Islet precursor cell (in vitro differentiated cells): Measurements from ENCODE around the gene KAZALD1.

Experiments used
- DNase-seq: peaks from one replicate; pipeline ENCODE4 v3.0.0-alpha.2; 2018

The KAZALD1 gene

DNA sequence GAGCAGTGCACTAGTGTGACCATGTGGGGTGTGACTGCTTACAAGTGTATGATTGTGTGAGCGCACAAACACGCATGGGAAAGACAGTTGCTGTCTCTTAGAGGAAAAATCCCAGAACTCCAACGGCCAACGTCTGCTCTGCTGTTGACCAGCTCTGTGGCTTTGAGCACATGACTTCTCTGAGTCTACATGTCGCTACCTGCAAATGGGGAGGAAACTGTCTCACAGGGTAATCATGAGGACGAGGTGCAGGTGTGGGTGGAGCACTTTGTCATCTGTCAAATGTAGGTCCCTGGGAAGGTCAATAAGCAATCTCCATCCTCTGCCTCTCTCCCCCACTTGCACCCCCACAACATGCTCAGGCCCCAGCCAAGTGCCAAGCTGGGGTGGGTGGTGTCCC, 38.1 kb downstream of the KAZALD1 start:
- DNase-seq, result no peak

GRCh38 chr10:101101372-101101881, 39.6 kb downstream of the KAZALD1 start:
- DNase-seq, result no peak

- no peak for DNase-seq
Observed at GRCh38 chr10:101103430-101103829, 41.6 kb downstream of the KAZALD1 start.

- no peak for DNase-seq
Observed at GRCh38 chr10:101106351-101106750, 44.6 kb downstream of the KAZALD1 start.

DNA sequence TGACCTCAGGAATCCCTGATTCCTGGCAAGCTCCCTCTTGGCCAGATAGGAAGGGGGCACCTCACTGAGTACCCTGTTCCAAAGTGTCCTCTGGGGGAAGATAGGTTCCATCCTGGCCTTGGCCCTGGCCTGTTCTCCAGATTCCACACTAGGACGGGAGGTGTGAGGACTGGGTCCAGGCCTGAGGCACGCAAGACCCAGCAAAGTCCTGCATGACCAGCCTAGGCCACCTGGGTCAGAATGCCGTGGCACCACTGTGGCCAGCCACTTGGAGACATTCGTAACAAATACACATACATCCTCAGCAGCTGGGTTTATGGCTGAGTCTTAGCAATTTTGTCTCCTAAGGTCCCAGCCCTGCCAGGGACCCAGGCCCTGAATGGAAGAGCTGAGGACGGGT, 46.0 kb downstream of the KAZALD1 start:
- no peak for DNase-seq

DNA sequence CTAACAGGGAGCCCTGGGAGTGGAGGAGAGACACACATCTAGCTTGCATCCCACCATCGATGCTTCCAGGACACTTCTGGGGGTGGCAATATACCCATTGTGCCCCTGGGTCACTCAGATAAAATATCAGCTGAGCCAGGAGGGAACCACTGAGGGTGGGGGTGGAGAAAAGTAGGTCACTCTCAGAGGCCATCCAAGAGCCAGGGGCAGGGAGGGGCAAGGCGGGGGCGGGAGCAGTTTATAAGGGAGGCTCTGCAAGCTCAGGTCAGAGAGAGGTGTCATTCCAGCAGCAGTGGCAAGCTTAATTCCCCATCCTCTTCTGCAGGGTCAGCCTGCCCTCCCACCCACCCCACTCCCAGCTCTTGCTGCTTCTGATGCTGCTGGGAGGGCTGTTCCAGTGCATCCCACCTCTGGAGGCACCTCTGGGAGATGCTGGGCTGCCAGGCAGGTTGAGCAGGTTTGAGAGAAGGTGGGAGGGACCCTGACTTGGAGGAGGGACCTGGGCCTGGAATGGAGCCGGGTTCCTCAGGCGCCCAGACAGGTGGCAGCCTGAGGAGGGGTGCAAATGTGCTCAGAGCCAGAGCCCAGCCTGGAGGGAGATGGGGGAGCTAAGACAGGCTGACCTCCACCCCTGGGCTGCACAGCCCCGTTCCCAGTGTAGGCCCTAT, 49.2 kb downstream of the KAZALD1 start:
- peak; percentile 66 for DNase-seq

- DNase-seq, result no peak
Observed at GRCh38 chr10:101111547-101111946, 49.8 kb downstream of the KAZALD1 start.

GRCh38 chr10:101112799-101113594, 51.2 kb downstream of the KAZALD1 start:
- DNase-seq, result no peak

DNA sequence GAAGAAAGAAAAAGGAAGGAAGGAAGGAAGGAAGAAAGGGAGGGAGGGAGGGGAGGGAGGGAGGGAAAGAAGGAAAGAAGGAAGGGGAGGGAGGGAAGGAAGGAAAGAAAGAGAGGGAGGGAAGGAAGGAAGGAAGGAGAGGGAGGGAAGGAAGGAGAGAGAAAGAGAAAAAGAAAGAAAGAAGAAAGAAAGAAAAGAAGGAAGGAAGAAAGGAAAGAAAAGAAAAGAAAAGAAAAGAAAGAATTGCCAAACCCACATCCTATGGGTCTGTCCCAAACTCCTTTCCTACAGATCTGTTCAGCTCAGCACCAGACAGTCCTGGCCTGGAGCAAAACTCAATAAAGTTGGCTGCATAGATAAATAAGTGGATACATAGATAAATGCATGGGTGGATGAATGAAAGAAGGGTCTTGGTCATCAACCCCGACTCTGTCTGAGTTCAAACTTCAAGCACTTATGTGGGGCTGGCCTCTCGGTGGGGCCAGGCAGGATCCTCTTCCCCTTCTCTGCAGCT, 52.2 kb downstream of the KAZALD1 start:
- no peak for DNase-seq

- DNase-seq, result no peak
Observed at GRCh38 chr10:101114646-101115045, 52.9 kb downstream of the KAZALD1 start.
